H1 (cell line): ENCODE data around the gene ULK1. TPM values are rescaled to one million over a fixed set of nuclear protein-coding genes. Genes with fewer than 3 reads are reported as not detected.

ENCODE experiments used
- ATF2 ChIP-seq: IDR thresholded peaks from 2 replicates; pipeline ENCODE4 v1.6.1; 2012; ENCODE audit warnings: low read length, inconsistent platforms
- CHD1 ChIP-seq: IDR thresholded peaks from 2 replicates; pipeline ENCODE4 v1.6.1; 2012; ENCODE audit warnings: low read depth, low read length, improper control_type of control experiment
- CTBP2 ChIP-seq: IDR thresholded peaks from 2 replicates; pipeline ENCODE4 v1.7.0; 2011; ENCODE audit warnings: borderline replicate concordance, mild to moderate bottlenecking, moderate library complexity, mixed read lengths, low read length; ENCODE audit not compliant: insufficient read depth, insufficient read length
- MAX ChIP-seq: IDR thresholded peaks from 2 replicates; pipeline ENCODE4 v1.6.1; 2012; ENCODE audit warnings: inconsistent platforms
- POU5F1 ChIP-seq: IDR thresholded peaks from 2 replicates; pipeline ENCODE4 v1.6.1; 2011; ENCODE audit warnings: low read depth, mild to moderate bottlenecking, low read length, moderate library complexity
- polyA plus RNA-seq, 7 experiments: library from polyadenylated mRNA; depleted of rRNA in 3 of 7; stranded (reverse) in 5 of 7; unstranded in 2 of 7; fragments of >200 nt in 5 of 7; fragments of 200-250 nt in 2 of 7; gene quantifications; 1 replicate in 5 of 7; 2 replicates in 1 of 7; 4 replicates in 1 of 7; pipeline versions ENCODE4 v1.2.1 to v1.2.3, GENCODE V29; 2011 to 2013; ENCODE audit warnings: missing spikeins in 2 of 7, mixed read lengths in 2 of 7
- total RNA-seq: library from RNA; stranded (reverse); fragmentation: NEBNext Ultra II Directional; extraction: Animal tissue kit (Norgen Biotek cat#: 25700); gene quantifications from 2 replicates; pipeline ENCODE4 v1.2.1, GENCODE V29; 2021

The ULK1 gene
- total and polyA plus RNA-seq, 2 of the 8 experiments (the other 6 are each of a cell fraction or from before 2014, with no cell fraction given) = 13.0 to 44.1 TPM

- TF ChIP-seq CHD1 = no peak
- TF ChIP-seq CTBP2 = no peak
- TF ChIP-seq POU5F1 = no peak
- peak; percentile 99 for TF ChIP-seq MAX
- TF ChIP-seq ATF2 = no peak
- TF ChIP-seq, all 59 proteins: peak for 13
These were observed 34.5 kb downstream of the ULK1 start, which contains the start of gene PUS1 (continued) for GRCh38 chr12:131928711-131929580.
